RWPE2 (cell line): ENCODE results near the gene COL11A1.
"Not testable (repeated sequence)": the region's sequence is repeated elsewhere in the genome, so short reads cannot be mapped to it uniquely, and the experiment has no call there.

ENCODE experiments used
- ATAC-seq: fragments of 200-7000 bp; cut with Tn5 transposase; 3 replicates; pipeline ENCODE4 v1.9.1; 2021; ENCODE audit warnings: low read depth
- DNase-seq: peaks from one replicate; pipeline ENCODE4 v3.0.0-alpha.2; 2020; ENCODE audit warnings: low spot score
- H3K27ac ChIP-seq: fragments of 450-650 bp; 2 replicates; pipeline ENCODE4 v1.5.1; 2017; ENCODE audit warnings: mild to moderate bottlenecking; ENCODE audit not compliant: poor library complexity, severe bottlenecking
- H3K27me3 ChIP-seq: fragments of 250-450 bp; sonication (Bioruptor Pico); 2 replicates; pipeline ENCODE4 v1.5.1; 2021; ENCODE audit warnings: mild to moderate bottlenecking, moderate library complexity; ENCODE audit not compliant: insufficient read depth, poor library complexity, severe bottlenecking
- H3K36me3 ChIP-seq: fragments of 250-450 bp; sonication (Bioruptor Pico); 2 replicates; pipeline ENCODE4 v1.5.1; 2020; ENCODE audit warnings: low read depth, mild to moderate bottlenecking, moderate library complexity
- H3K4me1 ChIP-seq: fragments of 250-450 bp; sonication (Bioruptor Pico); 2 replicates; pipeline ENCODE4 v1.5.1; 2021; ENCODE audit warnings: mild to moderate bottlenecking, moderate library complexity; ENCODE audit not compliant: insufficient read depth, poor library complexity, severe bottlenecking
- H3K4me3 ChIP-seq: fragments of 250-450 bp; sonication (Bioruptor Pico); 2 replicates; pipeline ENCODE4 v1.5.1; 2021; ENCODE audit warnings: mild to moderate bottlenecking, moderate library complexity; ENCODE audit not compliant: severe bottlenecking
- H3K9me3 ChIP-seq: fragments of 250-450 bp; sonication (Bioruptor Pico); 2 replicates; pipeline ENCODE4 v1.5.1; 2021; ENCODE audit warnings: mild to moderate bottlenecking, moderate library complexity; ENCODE audit not compliant: severe bottlenecking
- TF ChIP-seq, protein P1 (sequence below): fragments of 450-650 bp; IDR thresholded peaks from one replicate; pipeline ENCODE4 v1.5.1; 2017; ENCODE audit warnings: mild to moderate bottlenecking, moderate library complexity; ENCODE audit not compliant: poor library complexity, severe bottlenecking

COL11A1 gene

DNA sequence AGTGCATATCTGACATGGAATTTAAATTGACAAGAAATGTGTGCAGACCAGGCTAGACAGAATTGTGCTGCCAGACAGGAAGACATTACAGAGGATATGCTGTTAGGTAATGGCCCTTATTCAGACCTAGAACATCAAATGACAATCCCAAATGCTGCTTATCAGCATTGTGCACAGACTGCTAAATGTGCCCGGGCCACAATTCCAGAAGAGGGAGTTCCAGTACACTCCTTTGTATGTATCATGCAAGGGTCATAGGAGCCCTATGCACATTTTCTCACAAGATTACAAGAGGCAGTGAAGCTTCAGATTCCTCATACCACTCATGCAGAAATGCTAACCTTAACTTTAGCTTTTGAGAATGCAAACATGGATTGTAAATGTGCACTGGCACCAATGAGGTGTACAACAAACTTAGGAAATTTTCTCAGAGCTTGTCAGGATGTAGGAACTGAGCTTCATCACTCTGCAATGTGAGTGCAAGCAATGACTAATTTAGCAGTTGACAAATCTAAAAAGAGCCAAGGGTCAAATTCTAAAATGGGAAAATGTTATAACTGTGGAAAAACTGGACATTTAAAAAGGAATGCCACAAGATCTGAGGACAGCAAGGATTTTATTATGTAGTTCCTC is 273.5 kb downstream of the COL11A1 start:
- Histone ChIP-seq H3K4me3 (no peak overlapping the region), H3K4me1 (no peaks in the 10 kb centered on the region), H3K9me3 (no peaks in the 10 kb centered on the region), H3K27ac (no peak overlapping the region), H3K36me3 (no peaks in the 10 kb centered on the region), H3K27me3 (no peaks in the 10 kb centered on the region)
- DNase-seq, result no peak
- TF ChIP-seq, protein P1, sequence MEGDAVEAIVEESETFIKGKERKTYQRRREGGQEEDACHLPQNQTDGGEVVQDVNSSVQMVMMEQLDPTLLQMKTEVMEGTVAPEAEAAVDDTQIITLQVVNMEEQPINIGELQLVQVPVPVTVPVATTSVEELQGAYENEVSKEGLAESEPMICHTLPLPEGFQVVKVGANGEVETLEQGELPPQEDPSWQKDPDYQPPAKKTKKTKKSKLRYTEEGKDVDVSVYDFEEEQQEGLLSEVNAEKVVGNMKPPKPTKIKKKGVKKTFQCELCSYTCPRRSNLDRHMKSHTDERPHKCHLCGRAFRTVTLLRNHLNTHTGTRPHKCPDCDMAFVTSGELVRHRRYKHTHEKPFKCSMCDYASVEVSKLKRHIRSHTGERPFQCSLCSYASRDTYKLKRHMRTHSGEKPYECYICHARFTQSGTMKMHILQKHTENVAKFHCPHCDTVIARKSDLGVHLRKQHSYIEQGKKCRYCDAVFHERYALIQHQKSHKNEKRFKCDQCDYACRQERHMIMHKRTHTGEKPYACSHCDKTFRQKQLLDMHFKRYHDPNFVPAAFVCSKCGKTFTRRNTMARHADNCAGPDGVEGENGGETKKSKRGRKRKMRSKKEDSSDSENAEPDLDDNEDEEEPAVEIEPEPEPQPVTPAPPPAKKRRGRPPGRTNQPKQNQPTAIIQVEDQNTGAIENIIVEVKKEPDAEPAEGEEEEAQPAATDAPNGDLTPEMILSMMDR, result no peak
- no peak for ATAC-seq

DNA sequence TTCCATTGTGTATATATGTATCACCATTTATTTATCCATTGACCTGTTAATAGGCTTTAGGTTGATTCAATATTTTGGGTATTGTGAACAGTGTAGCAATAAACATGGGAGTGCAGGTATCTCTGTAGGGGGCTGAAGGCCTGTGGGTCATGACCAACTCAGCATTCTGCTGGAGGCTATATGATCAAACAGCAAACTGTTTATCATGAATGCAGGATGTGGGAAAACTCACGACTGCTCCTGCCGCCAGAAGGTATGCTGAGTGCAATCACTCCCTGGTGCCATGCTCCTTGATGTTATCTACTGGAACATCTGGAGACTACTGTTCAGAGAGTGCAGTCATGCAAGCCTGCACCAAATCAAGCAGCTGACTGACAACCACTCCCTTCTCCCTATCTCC is 275.2 kb downstream of the COL11A1 start:
- H3K4me1 ChIP-seq, result no peaks in the 10 kb centered on the region
- TF ChIP-seq, protein P1, result no peak
- H3K9me3 ChIP-seq, result no peaks in the 10 kb centered on the region
- ATAC-seq (no peak), DNase-seq (no peak)
- no peak overlapping the region for H3K4me3 ChIP-seq
- no peaks in the 10 kb centered on the region for H3K27me3 ChIP-seq
- H3K27ac ChIP-seq, result no peak overlapping the region
- no peaks in the 10 kb centered on the region for H3K36me3 ChIP-seq

DNA sequence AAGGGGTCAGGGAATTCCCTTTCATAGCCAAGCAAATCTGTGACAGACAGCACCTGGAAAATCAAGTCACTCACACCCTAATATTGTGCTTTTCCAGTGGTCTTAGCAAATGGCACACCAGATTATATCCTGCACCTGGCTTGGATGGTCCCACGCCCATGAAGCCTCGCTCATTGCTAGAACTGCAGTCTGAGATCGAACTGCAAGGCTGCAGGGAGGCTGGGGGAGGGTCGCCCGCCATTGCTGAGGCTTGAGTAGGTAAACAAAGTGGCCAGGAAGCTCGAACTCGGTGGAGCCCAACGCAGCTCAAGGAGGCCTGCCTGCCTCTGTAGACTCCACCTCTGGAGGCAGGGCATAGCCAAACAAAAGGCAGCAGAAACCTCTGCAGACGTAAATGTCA is 281.6 kb downstream of the COL11A1 start:
- not testable (repeated sequence) for H3K36me3 ChIP-seq, H3K4me1 ChIP-seq, DNase-seq, H3K27me3 ChIP-seq, H3K9me3 ChIP-seq, ATAC-seq, H3K4me3 ChIP-seq, H3K27ac ChIP-seq
